Hematopoietic multipotent progenitor cell treated with erythropoietin and hydrocortisone succinate and interleukin-3 and kit ligand, for 8 days (in vitro differentiated cells): ENCODE data around the gene CYP19A1.
A peak's percentile ranks its signal among the peaks of the same experiment; 100 is the strongest.

ENCODE experiments used
- DNase-seq: peaks from one replicate; pipeline ENCODE4 v3.0.0-alpha.2; 2015

The CYP19A1 gene

GRCh38 chr15:51338496-51338895 lies at the start of gene CYP19A1:
CYP19A1 (minus strand) TSS chr15:51338596; CDS start chr15:51242912, 95,684 bp downstream.
- DNase-seq: no peak

- no peak for DNase-seq
Observed at GRCh38 chr15:51387699-51388041, 49.3 kb upstream of the CYP19A1 start.

- DNase-seq: no peak
Observed at GRCh38 chr15:51386960-51387698, 48.7 kb upstream of the CYP19A1 start.

- DNase-seq: no peak
Observed at GRCh38 chr15:51386486-51386885, 48.1 kb upstream of the CYP19A1 start.

GRCh38 chr15:51386029-51386428 lies 47.6 kb upstream of the CYP19A1 start:
- DNase-seq: no peak

DNA sequence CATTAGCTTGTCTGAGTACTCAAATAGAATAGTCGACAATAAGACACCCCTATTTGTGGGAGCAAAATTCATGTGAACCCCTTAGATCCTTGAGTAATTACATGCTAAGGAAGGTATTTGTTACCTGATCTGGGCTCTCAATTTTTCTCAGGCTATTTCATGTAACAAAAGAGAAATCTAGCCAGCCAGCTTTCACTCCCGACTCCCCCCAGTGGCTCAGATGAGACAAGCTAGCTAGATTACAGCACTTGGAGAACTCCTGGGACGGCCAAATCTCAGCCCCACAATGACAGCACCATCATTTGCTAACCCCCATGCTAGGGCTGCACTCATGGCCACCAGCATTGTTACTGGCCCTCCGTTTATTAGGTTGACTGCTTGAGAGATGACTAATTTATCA lies 44.4 kb upstream of the CYP19A1 start:
- DNase-seq: peak; percentile 7

DNA sequence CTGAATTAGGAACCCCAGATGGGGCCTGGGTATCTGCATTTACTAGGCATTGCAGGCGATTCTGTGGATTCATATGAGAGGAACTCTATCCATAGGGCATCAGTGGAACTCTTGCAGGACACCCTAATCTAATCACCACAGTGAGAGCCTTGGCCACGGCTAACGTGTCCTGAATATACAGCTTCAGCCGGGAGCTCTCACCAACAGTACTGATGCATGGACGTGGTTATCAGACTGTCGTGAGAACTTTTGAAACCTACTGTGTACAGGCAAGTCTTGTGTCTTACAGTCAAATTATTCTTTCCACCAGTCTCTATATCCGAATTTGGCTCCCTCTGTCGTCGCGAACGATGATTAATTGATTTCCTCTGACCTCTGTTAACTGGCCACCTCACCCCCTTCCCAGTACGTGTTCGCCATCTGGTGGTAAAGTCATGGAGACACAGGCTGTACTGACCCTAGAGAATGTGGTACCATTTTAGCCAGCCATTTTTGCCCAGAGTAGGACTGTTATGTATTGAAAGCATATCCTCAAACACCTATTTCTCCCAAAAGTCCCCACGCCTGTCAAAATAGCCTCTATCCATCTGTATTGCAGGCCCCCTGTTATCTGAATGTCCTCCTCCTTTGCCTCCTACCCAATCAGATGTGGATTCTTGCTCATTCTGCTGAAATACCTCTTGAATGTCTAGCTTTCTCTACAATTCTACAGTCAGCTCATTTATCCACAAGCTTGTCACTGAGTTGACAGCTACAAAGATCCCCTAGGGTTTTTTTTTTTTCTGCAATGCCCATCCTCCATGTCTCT lies 42.8 kb upstream of the CYP19A1 start:
- peak; percentile 78 for DNase-seq

GRCh38 chr15:51379390-51379789 lies 41.0 kb upstream of the CYP19A1 start:
- no peak for DNase-seq

GRCh38 chr15:51378406-51378805 lies 40.0 kb upstream of the CYP19A1 start:
- DNase-seq: no peak

- no peak for DNase-seq
Observed at GRCh38 chr15:51377038-51377786, 38.8 kb upstream of the CYP19A1 start.

DNA sequence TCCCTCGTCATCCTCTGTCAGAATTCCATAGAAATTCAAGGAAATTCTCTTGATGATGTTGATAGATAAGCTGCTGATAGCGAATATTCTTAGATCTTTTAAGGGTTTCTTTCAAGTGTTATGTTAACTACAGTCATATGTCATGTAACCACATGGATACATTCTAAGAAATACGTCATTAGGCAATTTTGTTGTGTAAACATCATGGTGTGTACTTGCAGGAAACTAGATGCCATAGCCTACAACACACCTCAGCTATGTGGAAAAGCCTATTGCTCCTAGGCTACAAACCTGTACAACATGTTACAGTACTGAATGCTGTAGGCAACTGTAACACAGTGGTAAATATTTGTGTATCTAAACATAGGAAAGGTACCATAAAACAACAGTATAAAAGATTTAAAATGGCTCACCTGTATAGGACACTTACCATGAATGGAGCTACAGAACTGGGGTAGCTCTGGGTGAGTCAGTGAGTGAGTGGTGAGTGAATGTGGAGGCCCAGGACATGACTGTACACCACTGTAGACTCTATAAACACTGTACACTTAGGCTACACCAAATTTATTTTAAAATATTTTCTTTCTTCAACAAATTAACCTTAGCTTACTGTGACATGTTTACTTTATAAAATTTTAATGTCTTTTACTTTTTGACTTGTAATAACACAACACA lies 37.7 kb upstream of the CYP19A1 start:
- DNase-seq: no peak

DNA sequence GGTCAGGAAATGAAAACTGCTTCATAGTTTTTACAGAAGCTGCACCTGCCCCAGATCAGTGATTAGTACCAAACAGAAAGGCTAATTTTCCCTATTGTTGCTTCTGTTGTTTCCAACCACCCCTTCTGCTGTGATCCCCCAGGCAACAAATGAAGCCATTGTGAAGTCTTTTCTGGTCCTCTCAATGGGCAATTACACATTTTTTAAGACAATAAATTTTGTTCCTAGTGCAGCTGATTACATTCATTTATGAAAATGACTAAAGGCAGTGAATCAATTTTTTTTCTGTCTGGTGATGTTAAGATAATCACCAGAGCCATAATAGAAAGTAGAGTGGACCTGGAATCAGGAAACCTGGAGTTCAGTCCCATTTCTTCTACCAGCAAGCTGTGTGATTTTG lies 35.7 kb upstream of the CYP19A1 start:
- no peak for DNase-seq

DNA sequence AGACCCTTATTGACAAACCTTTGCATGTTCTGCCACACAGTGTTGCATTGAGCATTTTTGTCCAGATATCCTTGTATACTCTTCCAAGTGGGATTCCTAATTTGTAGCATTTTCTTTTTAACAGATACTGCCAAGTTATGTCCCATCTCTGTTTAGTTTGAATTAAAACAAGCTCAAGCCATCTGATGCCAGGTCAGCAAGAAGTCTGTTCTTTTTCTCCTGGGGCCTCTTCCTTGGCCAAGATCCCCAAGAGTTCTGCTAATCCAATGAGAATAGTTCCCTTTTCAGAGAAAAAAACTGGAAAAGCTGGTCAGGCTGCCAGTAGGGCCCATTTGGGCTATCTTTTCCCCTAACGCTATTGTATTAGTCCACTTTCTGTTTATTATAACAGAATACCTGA lies 32.9 kb upstream of the CYP19A1 start:
- DNase-seq: no peak

- DNase-seq: no peak
Observed at GRCh38 chr15:51369451-51369761, 31.0 kb upstream of the CYP19A1 start.

GRCh38 chr15:51368751-51369450 lies 30.5 kb upstream of the CYP19A1 start:
- DNase-seq: no peak

DNA sequence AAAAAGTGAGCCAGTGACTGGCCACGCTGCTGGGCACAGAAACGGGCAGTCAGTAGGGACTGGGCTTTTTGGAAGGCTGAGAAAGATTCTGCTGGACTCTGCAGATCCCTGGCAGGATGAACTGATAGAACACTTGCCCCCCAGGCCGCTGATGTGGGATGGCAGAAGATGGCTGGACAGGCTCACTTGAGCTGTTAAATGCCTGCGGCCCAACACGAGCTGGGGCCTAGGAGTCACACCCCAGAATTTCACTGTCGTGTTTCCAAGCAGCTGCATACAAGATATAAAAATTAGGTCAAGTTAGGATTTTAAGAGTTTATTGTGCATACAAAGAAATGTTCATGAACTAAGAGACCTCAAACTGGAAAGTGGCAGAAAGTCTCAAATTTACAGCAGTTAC lies 29.9 kb upstream of the CYP19A1 start:
- no peak for DNase-seq

- no peak for DNase-seq
Observed at GRCh38 chr15:51367322-51367976, 29.1 kb upstream of the CYP19A1 start.

DNA sequence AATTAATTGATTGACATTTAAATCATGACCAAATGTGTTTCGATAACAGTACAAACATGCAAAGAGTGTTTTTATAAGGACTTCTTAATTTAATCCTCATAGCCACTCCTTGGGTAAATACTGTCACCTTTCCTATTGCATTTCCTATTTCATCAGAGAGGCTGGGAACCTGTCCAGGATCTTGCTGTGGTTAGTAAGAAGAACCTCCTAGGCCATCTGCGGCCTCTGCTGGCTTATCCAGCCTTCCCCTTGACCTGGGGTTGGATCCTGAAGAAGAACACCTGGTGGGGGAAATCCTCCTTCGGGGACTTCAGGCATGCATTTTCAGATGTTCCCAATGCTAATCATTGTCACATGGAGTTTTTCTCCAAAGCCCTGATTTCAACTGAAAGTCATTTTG lies 28.5 kb upstream of the CYP19A1 start:
- no peak for DNase-seq

GRCh38 chr15:51366071-51366470 lies 27.7 kb upstream of the CYP19A1 start:
- DNase-seq: no peak

- no peak for DNase-seq
Observed at GRCh38 chr15:51365417-51365816, 27.0 kb upstream of the CYP19A1 start.

- no peak for DNase-seq
Observed at GRCh38 chr15:51363383-51363782, 25.0 kb upstream of the CYP19A1 start.

GRCh38 chr15:51359981-51360380 lies 21.6 kb upstream of the CYP19A1 start:
- no peak for DNase-seq
